NT2/D1 (cell line): ENCODE results near the gene CREB5.

Source experiments
- DNase-seq: peaks from one replicate; pipeline ENCODE4 v3.0.0-alpha.2; 2011; ENCODE audit warnings: low read depth, low spot score
- H3K27me3 ChIP-seq: 2 replicates; pipeline ENCODE4 v1.6.0; 2011; ENCODE audit warnings: mild to moderate bottlenecking; ENCODE audit not compliant: insufficient read length, insufficient read depth
- H3K36me3 ChIP-seq: 2 replicates; pipeline ENCODE4 v1.6.1; 2011; ENCODE audit warnings: mild to moderate bottlenecking, low read length, mixed read lengths; ENCODE audit not compliant: insufficient read depth, insufficient read length
- H3K4me1 ChIP-seq: 2 replicates; pipeline ENCODE4 v1.5.1; 2011; ENCODE audit not compliant: insufficient read depth, insufficient read length
- H3K4me3 ChIP-seq: 2 replicates; pipeline ENCODE4 v1.5.1; 2011; ENCODE audit warnings: low read depth; ENCODE audit not compliant: insufficient read length
- H3K9ac ChIP-seq: 2 replicates; pipeline ENCODE4 v1.6.0; 2011; ENCODE audit warnings: low read depth; ENCODE audit not compliant: insufficient read length
- H3K9me3 ChIP-seq: 2 replicates; pipeline ENCODE4 v1.5.1; 2011; ENCODE audit warnings: mild to moderate bottlenecking, low read length; ENCODE audit not compliant: insufficient read depth
- SUZ12 ChIP-seq: IDR thresholded peaks from 2 replicates; pipeline ENCODE4 v1.6.1; 2011; ENCODE audit not compliant: insufficient read length, insufficient read depth; ENCODE audit errors: extremely low read depth
- YY1 ChIP-seq: IDR thresholded peaks from 2 replicates; pipeline ENCODE4 v1.6.1; 2011; ENCODE audit not compliant: insufficient read length, insufficient read depth
- ZNF274 ChIP-seq: IDR thresholded peaks from 2 replicates; pipeline ENCODE4 v1.6.1; 2011; ENCODE audit warnings: mild to moderate bottlenecking, low read depth, low read length

Gene CREB5

GRCh38 chr7:28613262-28613661, 200.9 kb downstream of the CREB5 start:
- no peak overlapping the region for H3K4me3 ChIP-seq
- TF ChIP-seq ZNF274 (no peak), YY1 (no peak), SUZ12 (no peak)
- H3K4me1 ChIP-seq: no peaks in the 10 kb centered on the region
- no peaks in the 10 kb centered on the region for H3K27me3 ChIP-seq
- no peaks in the 10 kb centered on the region for H3K36me3 ChIP-seq
- H3K9ac ChIP-seq: no peak overlapping the region
- DNase-seq: no peak
- H3K9me3 ChIP-seq: no peaks in the 10 kb centered on the region

DNA sequence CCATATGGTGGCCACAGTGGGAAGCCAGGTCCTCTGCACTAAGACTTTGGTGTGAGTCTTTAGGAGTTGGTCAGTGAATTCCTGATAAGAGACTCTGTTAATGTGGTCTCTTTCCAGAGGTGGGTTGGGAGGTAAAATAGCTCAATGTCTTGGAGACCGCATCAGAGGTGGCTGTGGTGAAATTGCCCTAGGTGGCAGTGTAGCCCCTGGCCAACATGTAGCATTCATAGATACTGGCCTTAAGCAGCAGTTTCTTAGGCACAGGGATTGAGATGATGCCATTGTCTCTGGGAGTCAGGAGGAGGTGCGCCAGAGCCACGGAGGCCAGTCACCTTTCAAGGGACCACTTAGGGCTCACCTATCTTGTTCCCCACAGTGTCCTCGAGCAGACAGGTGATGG, 202.8 kb downstream of the CREB5 start:
- Histone ChIP-seq H3K9ac (no peak overlapping the region), H3K4me1 (no peaks in the 10 kb centered on the region), H3K36me3 (no peaks in the 10 kb centered on the region), H3K4me3 (no peak overlapping the region), H3K9me3 (no peaks in the 10 kb centered on the region), H3K27me3 (no peaks in the 10 kb centered on the region)
- DNase-seq: peak; percentile 27
- no peak for TF ChIP-seq SUZ12
- TF ChIP-seq ZNF274: no peak
- TF ChIP-seq YY1: no peak

GRCh38 chr7:28617308-28617880, 205.1 kb downstream of the CREB5 start:
- Histone ChIP-seq H3K9me3 (no peaks in the 10 kb centered on the region), H3K4me1 (no peaks in the 10 kb centered on the region), H3K36me3 (no peaks in the 10 kb centered on the region), H3K4me3 (no peak overlapping the region), H3K9ac (no peak overlapping the region), H3K27me3 (no peaks in the 10 kb centered on the region)
- no peak for DNase-seq
- no peak for TF ChIP-seq SUZ12

- TF ChIP-seq ZNF274 (no peak), SUZ12 (no peak), YY1 (no peak)
- no peak for DNase-seq
- Histone ChIP-seq H3K9me3 (no peaks in the 10 kb centered on the region), H3K4me1 (no peaks in the 10 kb centered on the region), H3K9ac (no peak overlapping the region), H3K27me3 (no peaks in the 10 kb centered on the region), H3K36me3 (no peaks in the 10 kb centered on the region), H3K4me3 (no peak overlapping the region)
Observed at GRCh38 chr7:28618383-28618782, 206.1 kb downstream of the CREB5 start.

DNA sequence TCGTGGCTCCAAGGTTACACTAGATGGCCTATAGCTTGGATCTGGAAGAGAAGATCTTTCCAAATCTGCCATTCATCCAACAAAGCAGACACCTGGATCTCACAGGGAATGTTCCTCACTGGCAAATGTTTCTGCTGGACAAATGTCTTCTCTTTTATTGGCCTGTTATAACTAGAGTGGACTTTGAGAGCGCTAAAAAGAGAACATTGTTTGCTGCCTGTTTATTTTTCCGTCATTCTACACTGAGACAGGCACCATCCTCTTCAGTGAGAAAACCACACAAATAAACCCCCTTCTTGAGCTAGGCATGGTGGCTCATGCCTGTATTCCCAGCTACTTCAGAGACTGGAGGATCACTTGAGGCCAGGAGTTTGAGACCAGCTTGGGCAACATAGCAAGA, 206.9 kb downstream of the CREB5 start:
- H3K4me1 ChIP-seq: no peaks in the 10 kb centered on the region

DNA sequence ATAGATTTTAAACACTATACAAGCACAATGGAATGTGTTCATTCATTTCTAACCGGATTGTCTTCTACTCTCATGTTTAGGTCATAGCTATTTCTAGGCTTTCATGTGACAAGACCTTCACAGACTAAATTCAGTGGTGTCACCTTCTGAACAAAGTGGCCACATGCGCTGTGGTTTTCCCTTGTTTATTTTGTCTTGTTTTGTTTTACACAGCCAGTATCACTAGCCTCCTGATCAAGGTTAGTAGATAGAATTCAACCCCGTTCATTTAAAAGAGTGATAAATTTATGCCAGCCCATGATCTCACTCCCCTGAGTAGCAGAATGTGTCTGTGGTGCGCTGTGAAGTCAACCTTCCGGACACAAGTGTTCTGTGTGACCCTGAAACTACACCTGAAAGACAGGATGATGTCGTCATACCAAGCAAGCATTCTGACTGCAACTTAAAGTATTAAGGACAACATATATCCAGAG, 209.1 kb downstream of the CREB5 start:
- no peak for TF ChIP-seq YY1
- no peak for TF ChIP-seq ZNF274
- TF ChIP-seq SUZ12: no peak
- Histone ChIP-seq H3K36me3 (no peaks in the 10 kb centered on the region), H3K27me3 (no peaks in the 10 kb centered on the region), H3K9me3 (no peaks in the 10 kb centered on the region), H3K4me3 (no peak overlapping the region), H3K4me1 (no peaks in the 10 kb centered on the region), H3K9ac (no peak overlapping the region)
- DNase-seq: no peak

More for the DNA sequence above, 206.9 kb downstream of the CREB5 start:
- Histone ChIP-seq H3K36me3 (no peaks in the 10 kb centered on the region), H3K9ac (no peak overlapping the region), H3K27me3 (no peaks in the 10 kb centered on the region), H3K4me3 (no peak overlapping the region), H3K9me3 (no peaks in the 10 kb centered on the region)
- TF ChIP-seq SUZ12 (no peak), ZNF274 (no peak)
- DNase-seq: no peak

DNA sequence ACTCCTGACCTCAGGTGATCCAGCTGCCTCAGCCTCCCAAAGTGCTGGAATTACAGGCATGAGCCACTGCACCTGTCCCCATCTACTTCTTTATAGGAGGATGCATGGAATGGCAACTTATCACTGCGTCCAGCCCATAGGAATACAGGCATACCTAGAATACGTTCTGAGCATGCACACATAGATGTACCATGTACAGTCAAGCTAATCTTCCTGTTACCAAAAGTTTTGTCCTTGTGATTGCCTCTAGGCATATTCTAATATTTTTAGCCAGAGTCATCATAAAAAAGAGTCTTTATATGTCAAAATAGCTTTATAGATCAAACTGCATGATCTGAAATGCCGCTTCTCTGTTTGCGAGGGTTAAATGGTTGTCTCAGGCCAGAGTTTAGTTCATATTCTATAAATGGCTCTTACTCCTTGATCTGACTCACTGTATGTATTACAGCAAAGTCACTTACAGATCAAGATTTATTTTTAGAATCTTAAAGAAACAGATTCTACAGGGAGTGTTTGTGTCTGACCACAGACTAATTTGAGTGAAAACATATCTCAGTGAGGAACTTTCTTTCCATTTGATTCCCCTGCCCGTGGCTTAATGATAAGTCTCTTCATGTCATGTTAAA, 210.9 kb downstream of the CREB5 start:
- DNase-seq: no peak
- no peak overlapping the region for H3K9ac ChIP-seq

More for the DNA sequence above, 210.9 kb downstream of the CREB5 start:
- no peaks in the 10 kb centered on the region for H3K4me1 ChIP-seq
- no peaks in the 10 kb centered on the region for H3K9me3 ChIP-seq
- H3K4me3 ChIP-seq: no peak overlapping the region
- H3K36me3 ChIP-seq: no peaks in the 10 kb centered on the region
- no peak for TF ChIP-seq YY1
- TF ChIP-seq ZNF274: no peak
- no peak for TF ChIP-seq SUZ12
- H3K27me3 ChIP-seq: no peaks in the 10 kb centered on the region
